ENCODE results near the gene CYFIP1.

The CYFIP1 gene

DNA sequence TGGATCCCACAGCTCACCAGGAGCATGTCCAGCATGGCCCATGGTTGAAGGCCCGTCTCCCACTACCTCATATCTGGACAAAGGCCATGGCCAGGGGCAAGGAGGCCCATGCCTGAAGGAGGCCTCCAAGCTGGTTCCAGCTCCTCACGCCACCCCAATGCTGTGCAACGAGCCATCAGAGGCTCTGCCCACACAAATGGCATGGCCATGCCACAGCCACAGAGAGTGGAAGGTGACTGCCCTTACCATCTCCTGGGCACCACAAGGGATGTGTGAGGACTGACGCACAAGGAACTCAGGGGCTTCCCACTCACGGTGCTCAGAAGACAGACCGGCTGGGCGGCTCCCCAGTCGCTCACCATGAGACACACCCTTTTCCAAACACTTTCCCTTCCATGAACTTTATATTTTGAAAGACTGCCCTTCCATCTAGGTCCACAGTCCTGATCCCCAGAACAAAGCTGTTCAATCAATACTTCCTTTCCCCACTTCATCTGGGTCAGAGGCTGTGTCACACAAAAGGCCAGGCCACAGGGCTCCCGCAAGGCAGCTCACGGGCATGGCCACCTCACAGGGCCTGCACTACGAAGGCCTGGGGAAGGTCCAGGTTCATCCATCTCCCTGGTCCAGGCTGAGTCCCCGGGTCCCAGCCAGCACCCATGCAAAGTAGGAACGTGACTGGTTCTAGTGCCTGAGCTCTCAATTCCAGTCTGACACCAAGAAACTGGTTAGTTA lies 66.4 kb downstream of the CYFIP1 start:
- ChIA-PET CTCF (no interaction called here), POLR2A (interaction anchor here (0.7 kb wide), 1 partner anchor 9 kb away, joined by 4 read pairs; no protein-coding TSS in a partner anchor)
- Histone ChIP-seq H3K4me3 (ENCODE audit: low read depth, low read length) (no peak overlapping the region), H3K9me3 (ENCODE audit: control insufficient read depth, insufficient read depth, low read depth, low read length) (no peaks in the 10 kb centered on the region), H3K27ac (ENCODE audit: extremely low read depth, low read depth, low read length) (no peak overlapping the region), H3K36me3 (ENCODE audit: control insufficient read depth in 2 of 2, insufficient read depth in 1 of 2, low read length in 2 of 2) (peaks cover 3 to 61% of the 10 kb centered on the region in 2 experiments; a peak in 2 of 3 replicates), H3K4me1 (ENCODE audit: control insufficient read depth, insufficient read depth, low read length) (no peaks in the 10 kb centered on the region)
- no peak for TF ChIP-seq ZNF184 (tag by site-specific recombination; IDR thresholded peaks at IDR 0.05)
- TF ChIP-seq, protein P1, sequence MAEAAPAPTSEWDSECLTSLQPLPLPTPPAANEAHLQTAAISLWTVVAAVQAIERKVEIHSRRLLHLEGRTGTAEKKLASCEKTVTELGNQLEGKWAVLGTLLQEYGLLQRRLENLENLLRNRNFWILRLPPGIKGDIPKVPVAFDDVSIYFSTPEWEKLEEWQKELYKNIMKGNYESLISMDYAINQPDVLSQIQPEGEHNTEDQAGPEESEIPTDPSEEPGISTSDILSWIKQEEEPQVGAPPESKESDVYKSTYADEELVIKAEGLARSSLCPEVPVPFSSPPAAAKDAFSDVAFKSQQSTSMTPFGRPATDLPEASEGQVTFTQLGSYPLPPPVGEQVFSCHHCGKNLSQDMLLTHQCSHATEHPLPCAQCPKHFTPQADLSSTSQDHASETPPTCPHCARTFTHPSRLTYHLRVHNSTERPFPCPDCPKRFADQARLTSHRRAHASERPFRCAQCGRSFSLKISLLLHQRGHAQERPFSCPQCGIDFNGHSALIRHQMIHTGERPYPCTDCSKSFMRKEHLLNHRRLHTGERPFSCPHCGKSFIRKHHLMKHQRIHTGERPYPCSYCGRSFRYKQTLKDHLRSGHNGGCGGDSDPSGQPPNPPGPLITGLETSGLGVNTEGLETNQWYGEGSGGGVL (tag by site-specific recombination; IDR thresholded peaks at IDR 0.05) = no peak
- no peak for TF ChIP-seq YY2 (tag by site-specific recombination; IDR thresholded peaks at IDR 0.05)

DNA sequence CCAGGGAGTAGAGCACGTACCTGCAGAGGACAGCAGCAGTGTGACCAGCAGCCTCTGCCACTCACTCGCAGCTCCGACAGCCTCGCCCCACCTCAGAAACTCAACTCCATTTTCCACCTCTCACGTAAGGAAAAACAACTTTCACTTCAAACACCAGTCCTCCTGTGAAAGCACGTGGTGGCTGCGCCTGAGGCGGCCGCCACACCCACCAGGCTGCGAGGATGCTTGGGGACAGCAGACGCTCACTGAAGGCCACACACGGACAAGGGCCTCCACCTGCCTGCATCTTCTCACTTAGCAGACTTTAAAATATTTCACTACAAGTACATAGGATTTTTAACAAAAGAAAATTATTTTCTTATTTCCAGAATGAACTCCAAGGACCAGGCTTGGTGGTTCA lies 67.9 kb downstream of the CYFIP1 start:
- TF ChIP-seq PRDM1 (tag by site-specific recombination; IDR thresholded peaks at IDR 0.05) = 0 out of 2 replicates have a peak, but pooled peaks have one; percentile 3
- no peak for TF ChIP-seq ZNF610 (tag by site-specific recombination; IDR thresholded peaks at IDR 0.05; ENCODE audit: borderline replicate concordance)
- TF ChIP-seq ZNF114 (tag by site-specific recombination; IDR thresholded peaks at IDR 0.05) = no peak
- no peaks in the 10 kb centered on the region for H3K9me3 ChIP-seq (ENCODE audit: control insufficient read depth, insufficient read depth, low read depth, low read length)
- H3K4me3 ChIP-seq (ENCODE audit: low read depth, low read length) = no peak overlapping the region
- no peak overlapping the region for H3K27ac ChIP-seq (ENCODE audit: extremely low read depth, low read depth, low read length)
- ChIA-PET POLR2A (no interaction called here), CTCF (no interaction called here)
- H3K36me3 ChIP-seq (ENCODE audit: control insufficient read depth in 2 of 2, insufficient read depth in 1 of 2, low read length in 2 of 2) = peaks cover 3 to 58% of the 10 kb centered on the region in 2 experiments; a peak in 2 of 3 replicates
- H3K4me1 ChIP-seq (ENCODE audit: control insufficient read depth, insufficient read depth, low read length) = no peaks in the 10 kb centered on the region

DNA sequence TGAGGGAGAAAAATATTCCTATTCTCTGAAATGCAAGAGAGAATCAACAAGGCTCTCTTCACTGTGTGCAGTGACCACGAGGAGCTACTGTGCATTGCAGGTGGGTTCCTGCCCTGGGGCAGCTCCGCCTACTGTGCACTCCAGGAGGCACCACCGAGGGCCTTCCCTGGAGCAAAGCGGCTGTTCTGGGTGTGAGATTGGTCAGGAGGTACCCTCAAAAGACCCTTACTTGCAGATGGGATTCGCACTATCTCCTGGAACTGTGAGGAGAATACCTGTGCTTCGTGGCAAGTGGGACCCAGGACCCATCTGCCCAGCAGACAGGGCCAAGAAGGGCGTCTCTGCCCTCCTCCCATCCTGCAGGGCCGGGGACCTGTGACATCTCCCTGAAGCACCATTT lies 68.9 kb downstream of the CYFIP1 start:
- no peak for TF ChIP-seq ZNF561 (tag by site-specific recombination; IDR thresholded peaks at IDR 0.05; ENCODE audit: borderline replicate concordance)
- TF ChIP-seq, protein P2, sequence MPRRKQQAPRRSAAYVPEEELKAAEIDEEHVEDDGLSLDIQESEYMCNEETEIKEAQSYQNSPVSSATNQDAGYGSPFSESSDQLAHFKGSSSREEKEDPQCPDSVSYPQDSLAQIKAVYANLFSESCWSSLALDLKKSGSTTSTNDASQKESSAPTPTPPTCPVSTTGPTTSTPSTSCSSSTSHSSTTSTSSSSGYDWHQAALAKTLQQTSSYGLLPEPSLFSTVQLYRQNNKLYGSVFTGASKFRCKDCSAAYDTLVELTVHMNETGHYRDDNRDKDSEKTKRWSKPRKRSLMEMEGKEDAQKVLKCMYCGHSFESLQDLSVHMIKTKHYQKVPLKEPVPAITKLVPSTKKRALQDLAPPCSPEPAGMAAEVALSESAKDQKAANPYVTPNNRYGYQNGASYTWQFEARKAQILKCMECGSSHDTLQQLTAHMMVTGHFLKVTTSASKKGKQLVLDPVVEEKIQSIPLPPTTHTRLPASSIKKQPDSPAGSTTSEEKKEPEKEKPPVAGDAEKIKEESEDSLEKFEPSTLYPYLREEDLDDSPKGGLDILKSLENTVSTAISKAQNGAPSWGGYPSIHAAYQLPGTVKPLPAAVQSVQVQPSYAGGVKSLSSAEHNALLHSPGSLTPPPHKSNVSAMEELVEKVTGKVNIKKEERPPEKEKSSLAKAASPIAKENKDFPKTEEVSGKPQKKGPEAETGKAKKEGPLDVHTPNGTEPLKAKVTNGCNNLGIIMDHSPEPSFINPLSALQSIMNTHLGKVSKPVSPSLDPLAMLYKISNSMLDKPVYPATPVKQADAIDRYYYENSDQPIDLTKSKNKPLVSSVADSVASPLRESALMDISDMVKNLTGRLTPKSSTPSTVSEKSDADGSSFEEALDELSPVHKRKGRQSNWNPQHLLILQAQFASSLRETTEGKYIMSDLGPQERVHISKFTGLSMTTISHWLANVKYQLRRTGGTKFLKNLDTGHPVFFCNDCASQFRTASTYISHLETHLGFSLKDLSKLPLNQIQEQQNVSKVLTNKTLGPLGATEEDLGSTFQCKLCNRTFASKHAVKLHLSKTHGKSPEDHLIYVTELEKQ (tag by site-specific recombination; IDR thresholded peaks at IDR 0.05; ENCODE audit: borderline replicate concordance) = no peak
- TF ChIP-seq, protein P3, sequence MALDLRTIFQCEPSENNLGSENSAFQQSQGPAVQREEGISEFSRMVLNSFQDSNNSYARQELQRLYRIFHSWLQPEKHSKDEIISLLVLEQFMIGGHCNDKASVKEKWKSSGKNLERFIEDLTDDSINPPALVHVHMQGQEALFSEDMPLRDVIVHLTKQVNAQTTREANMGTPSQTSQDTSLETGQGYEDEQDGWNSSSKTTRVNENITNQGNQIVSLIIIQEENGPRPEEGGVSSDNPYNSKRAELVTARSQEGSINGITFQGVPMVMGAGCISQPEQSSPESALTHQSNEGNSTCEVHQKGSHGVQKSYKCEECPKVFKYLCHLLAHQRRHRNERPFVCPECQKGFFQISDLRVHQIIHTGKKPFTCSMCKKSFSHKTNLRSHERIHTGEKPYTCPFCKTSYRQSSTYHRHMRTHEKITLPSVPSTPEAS (tag by site-specific recombination; IDR thresholded peaks at IDR 0.05) = no peak
- TF ChIP-seq ZIC2 (tag by site-specific recombination; IDR thresholded peaks at IDR 0.05) = no peak
- no peak for TF ChIP-seq MYNN (tag by site-specific recombination; IDR thresholded peaks at IDR 0.05; ENCODE audit: borderline replicate concordance)
- no peak for TF ChIP-seq ZNF266 (tag by site-specific recombination; IDR thresholded peaks at IDR 0.05; ENCODE audit: low read depth)
- no peak for TF ChIP-seq ZNF354C (tag by site-specific recombination; IDR thresholded peaks at IDR 0.05; ENCODE audit: borderline replicate concordance, low read depth)
- TF ChIP-seq ZBTB7A (tag by site-specific recombination; IDR thresholded peaks at IDR 0.05; ENCODE audit: low read depth) = no peak
- TF ChIP-seq ZNF514 (tag by site-specific recombination; IDR thresholded peaks at IDR 0.05) = no peak
- no peak for TF ChIP-seq BCL11A (tag by site-specific recombination; IDR thresholded peaks at IDR 0.05; ENCODE audit: low read depth)
- TF ChIP-seq, protein P4, sequence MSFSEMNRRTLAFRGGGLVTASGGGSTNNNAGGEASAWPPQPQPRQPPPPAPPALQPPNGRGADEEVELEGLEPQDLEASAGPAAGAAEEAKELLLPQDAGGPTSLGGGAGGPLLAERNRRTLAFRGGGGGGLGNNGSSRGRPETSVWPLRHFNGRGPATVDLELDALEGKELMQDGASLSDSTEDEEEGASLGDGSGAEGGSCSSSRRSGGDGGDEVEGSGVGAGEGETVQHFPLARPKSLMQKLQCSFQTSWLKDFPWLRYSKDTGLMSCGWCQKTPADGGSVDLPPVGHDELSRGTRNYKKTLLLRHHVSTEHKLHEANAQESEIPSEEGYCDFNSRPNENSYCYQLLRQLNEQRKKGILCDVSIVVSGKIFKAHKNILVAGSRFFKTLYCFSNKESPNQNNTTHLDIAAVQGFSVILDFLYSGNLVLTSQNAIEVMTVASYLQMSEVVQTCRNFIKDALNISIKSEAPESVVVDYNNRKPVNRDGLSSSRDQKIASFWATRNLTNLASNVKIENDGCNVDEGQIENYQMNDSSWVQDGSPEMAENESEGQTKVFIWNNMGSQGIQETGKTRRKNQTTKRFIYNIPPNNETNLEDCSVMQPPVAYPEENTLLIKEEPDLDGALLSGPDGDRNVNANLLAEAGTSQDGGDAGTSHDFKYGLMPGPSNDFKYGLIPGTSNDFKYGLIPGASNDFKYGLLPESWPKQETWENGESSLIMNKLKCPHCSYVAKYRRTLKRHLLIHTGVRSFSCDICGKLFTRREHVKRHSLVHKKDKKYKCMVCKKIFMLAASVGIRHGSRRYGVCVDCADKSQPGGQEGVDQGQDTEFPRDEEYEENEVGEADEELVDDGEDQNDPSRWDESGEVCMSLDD (tag by site-specific recombination; IDR thresholded peaks at IDR 0.05) = no peak
- TF ChIP-seq SP3 (tag by site-specific recombination; IDR thresholded peaks at IDR 0.05) = no peak
- no peak for TF ChIP-seq ZXDB (tag by site-specific recombination; IDR thresholded peaks at IDR 0.05)
- TF ChIP-seq EGR2 (tag by site-specific recombination; IDR thresholded peaks at IDR 0.05; ENCODE audit: low read depth) = no peak
- no peak for TF ChIP-seq ZBTB21 (tag by site-specific recombination; IDR thresholded peaks at IDR 0.05)
- H3K4me1 ChIP-seq (ENCODE audit: control insufficient read depth, insufficient read depth, low read length) = no peaks in the 10 kb centered on the region
- ChIA-PET POLR2A (no interaction called here), CTCF (no interaction called here)
- H3K36me3 ChIP-seq (ENCODE audit: control insufficient read depth in 2 of 2, insufficient read depth in 1 of 2, low read length in 2 of 2) = peaks cover 3 to 63% of the 10 kb centered on the region in 2 experiments; a peak in 2 of 3 replicates
- H3K9me3 ChIP-seq (ENCODE audit: control insufficient read depth, insufficient read depth, low read depth, low read length) = no peaks in the 10 kb centered on the region
- no peak overlapping the region for H3K27ac ChIP-seq (ENCODE audit: extremely low read depth, low read depth, low read length)
- H3K4me3 ChIP-seq (ENCODE audit: low read depth, low read length) = no peak overlapping the region

Measured in HEK293 (cell line).